Ascending aorta (tissue), 2 donors: Measurements from ENCODE around the gene FBXO33. TPM values are rescaled to one million over a fixed set of nuclear protein-coding genes. Genes with fewer than 3 reads are reported as not detected.

Source experiments
- DNase-seq, 2 donors: peaks; one replicate each; pipeline ENCODE4 v3.0.0-alpha.2; 2019; ENCODE audit warnings: low spot score in 2 of 2
- H3K27ac ChIP-seq, 2 donors: fragments of 200-600 bp; sonication (generic); one replicate each; pipeline ENCODE4 v1.5.1; 2016 to 2017; ENCODE audit warnings: mild to moderate bottlenecking in 1 of 2
- H3K27me3 ChIP-seq: fragments of 200-600 bp; sonication (generic); one replicate; pipeline ENCODE4 v1.5.1; 2017
- H3K36me3 ChIP-seq, 2 donors: fragments of 200-600 bp; sonication (generic); one replicate each; pipeline ENCODE4 v1.5.1; 2016
- H3K4me1 ChIP-seq, 2 donors: fragments of 200-600 bp; sonication (generic); one replicate each; pipeline ENCODE4 v1.5.1; 2016 to 2017; ENCODE audit warnings: mild to moderate bottlenecking in 1 of 2
- H3K4me3 ChIP-seq, 2 donors: fragments of 200-600 bp; sonication (generic); one replicate each; pipeline ENCODE4 v1.5.1; 2016 to 2017; ENCODE audit warnings: mild to moderate bottlenecking in 1 of 2
- H3K9me3 ChIP-seq, 2 donors: fragments of 200-600 bp; sonication (generic); one replicate each; pipeline ENCODE4 v1.5.1; 2016
- intact Hi-C: fragments of 100-400 bp; cut with DNase I; formaldehyde crosslinking; loops from one replicate; pipeline ENCODE4 v1.15.1; 2023
- total RNA-seq: library from RNA; depleted of rRNA; stranded (reverse); fragments of >200 nt; gene quantifications from one replicate; pipeline ENCODE4 v1.1.0, GENCODE V29; 2016
- TF ChIP-seq, protein P1 (sequence below), 3 experiments: fragments of 200-600 bp in 2 of 3; fragments of 450-650 bp in 1 of 3; sonication (generic) in 2 of 3; IDR thresholded peaks; one replicate each; pipeline ENCODE4 v1.5.1; 2016 to 2019; ENCODE audit warnings: antibody characterized with exemption in 3 of 3, mild to moderate bottlenecking in 1 of 3, moderate library complexity in 1 of 3

The FBXO33 gene
- total RNA-seq, 1 donor from 2014 or later: 14.5 TPM

DNA sequence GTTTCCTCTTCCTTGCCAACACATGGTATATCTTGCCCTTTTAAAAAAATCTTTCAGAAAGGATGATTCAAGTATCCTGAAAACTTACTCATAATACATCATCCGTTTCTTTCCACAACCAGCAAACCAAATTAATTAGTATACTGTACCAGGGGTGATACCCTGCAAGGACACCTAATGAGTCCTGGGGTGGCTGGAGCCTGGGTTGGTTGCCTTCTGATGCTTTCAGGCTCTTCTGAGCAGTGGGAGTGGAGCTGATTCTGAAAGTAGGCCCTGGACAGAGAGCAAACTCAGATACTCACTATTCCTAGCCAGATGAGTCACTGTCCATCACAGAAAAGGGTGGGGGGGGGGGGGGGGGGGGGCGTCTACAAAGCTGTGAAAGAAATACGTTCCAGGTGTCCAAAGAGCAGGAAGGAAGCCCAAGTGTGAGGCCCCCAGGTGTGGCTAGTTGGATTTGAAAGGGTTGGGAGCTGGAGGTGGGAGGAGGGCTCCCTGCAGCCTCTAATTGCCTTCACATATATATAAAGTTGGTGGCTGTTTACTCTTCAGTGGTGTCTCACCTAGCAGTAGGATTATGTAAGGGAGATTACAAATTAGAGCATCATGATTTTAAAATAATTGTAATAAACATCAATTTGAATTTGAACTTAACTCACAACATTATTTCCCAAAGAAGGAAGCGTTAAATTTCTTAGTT is 36.5 kb downstream of the FBXO33 start:
- no peaks in the 10 kb centered on the region for H3K9me3 ChIP-seq
- peaks cover 19 to 35% of the 10 kb centered on the region in 2 donors for H3K36me3 ChIP-seq
- TF ChIP-seq, protein P1, sequence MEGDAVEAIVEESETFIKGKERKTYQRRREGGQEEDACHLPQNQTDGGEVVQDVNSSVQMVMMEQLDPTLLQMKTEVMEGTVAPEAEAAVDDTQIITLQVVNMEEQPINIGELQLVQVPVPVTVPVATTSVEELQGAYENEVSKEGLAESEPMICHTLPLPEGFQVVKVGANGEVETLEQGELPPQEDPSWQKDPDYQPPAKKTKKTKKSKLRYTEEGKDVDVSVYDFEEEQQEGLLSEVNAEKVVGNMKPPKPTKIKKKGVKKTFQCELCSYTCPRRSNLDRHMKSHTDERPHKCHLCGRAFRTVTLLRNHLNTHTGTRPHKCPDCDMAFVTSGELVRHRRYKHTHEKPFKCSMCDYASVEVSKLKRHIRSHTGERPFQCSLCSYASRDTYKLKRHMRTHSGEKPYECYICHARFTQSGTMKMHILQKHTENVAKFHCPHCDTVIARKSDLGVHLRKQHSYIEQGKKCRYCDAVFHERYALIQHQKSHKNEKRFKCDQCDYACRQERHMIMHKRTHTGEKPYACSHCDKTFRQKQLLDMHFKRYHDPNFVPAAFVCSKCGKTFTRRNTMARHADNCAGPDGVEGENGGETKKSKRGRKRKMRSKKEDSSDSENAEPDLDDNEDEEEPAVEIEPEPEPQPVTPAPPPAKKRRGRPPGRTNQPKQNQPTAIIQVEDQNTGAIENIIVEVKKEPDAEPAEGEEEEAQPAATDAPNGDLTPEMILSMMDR (IDR thresholded peaks at IDR 0.05): no peak
- intact Hi-C loops: no loop called here
- no peaks in the 10 kb centered on the region for H3K4me1 ChIP-seq
- H3K27ac ChIP-seq: no peak overlapping the region
- no peaks in the 10 kb centered on the region for H3K27me3 ChIP-seq
- no peak for DNase-seq
- H3K4me3 ChIP-seq: no peak overlapping the region

DNA sequence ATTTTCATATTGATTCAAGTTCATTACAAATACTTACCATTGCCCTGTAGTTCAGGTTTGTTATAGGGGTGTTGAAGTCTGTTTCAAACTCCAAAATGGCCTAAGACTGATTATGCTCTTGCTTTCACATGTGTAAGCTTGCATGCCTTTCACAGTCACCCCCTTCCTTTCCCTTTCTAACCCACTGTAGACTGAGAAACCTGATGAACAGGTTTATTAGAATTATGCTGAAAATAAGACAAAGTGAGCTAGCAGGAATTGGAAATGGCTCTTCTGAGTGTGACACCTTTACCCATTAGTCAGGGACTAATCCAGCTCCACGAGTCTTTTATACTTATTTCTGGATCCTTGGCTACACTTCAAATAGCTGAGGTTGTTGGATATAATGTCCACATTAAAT is 38.9 kb downstream of the FBXO33 start:
- Histone ChIP-seq H3K27me3 (no peaks in the 10 kb centered on the region), H3K36me3 (peaks cover 9 to 18% of the 10 kb centered on the region in 2 donors), H3K4me1 (no peaks in the 10 kb centered on the region), H3K4me3 (no peak overlapping the region), H3K27ac (no peak overlapping the region), H3K9me3 (no peaks in the 10 kb centered on the region)
- no peak for DNase-seq
- intact Hi-C loops: no loop called here
- TF ChIP-seq, protein P1 (IDR thresholded peaks at IDR 0.05): no peak

DNA sequence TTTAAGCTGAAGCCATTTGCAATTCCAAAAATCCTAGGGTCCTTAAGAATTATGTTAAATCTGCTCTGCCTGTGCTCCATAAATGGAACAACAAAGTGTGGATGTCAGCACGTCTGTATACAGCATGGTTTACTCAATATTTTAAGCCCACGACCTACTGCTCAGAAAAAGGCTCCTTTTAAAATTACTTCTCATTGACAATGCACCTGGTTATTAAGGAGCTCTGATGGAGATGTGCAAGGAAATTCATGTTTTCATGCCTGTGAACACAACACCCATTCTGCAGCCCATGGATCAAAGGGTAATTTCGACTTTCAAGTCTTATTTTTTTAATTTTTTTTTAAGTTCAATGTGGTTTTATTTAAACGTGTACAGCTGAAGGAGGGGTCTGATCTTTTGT is 48.1 kb downstream of the FBXO33 start:
- TF ChIP-seq, protein P1 (IDR thresholded peaks at IDR 0.05): no peak
- Histone ChIP-seq H3K4me3 (no peak overlapping the region), H3K9me3 (no peaks in the 10 kb centered on the region), H3K27me3 (no peaks in the 10 kb centered on the region), H3K27ac (no peak overlapping the region), H3K4me1 (no peaks in the 10 kb centered on the region), H3K36me3 (peaks cover 0 to 3% of the 10 kb centered on the region in 2 donors)
- DNase-seq: no peak
- intact Hi-C loops: no loop called here

DNA sequence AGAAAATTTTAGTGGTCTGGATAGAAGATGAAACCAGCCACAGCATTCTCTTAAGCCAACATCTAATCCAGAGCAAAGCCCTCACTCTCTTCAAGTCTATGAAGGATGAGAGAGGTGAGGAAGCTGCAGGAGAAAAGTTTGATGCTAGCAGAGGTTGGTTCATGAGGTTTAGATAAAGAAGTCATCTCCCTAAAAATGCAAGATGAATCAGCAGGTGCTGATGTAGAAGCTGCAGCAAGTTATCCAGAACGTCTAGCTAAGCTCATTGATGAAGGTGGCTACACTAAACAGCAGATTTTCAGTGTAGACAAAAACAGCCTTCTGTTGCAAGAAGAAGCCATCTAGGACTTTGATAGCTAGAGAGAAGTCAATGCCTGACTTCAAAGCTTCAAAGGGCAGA is 48.5 kb downstream of the FBXO33 start:
- Histone ChIP-seq H3K27me3 (no peaks in the 10 kb centered on the region), H3K36me3 (peaks cover 0 to 2% of the 10 kb centered on the region in 2 donors), H3K4me3 (no peak overlapping the region), H3K9me3 (no peaks in the 10 kb centered on the region), H3K27ac (no peak overlapping the region), H3K4me1 (no peaks in the 10 kb centered on the region)
- intact Hi-C loops: no loop called here
- DNase-seq: no peak
- TF ChIP-seq, protein P1 (IDR thresholded peaks at IDR 0.05): no peak

DNA sequence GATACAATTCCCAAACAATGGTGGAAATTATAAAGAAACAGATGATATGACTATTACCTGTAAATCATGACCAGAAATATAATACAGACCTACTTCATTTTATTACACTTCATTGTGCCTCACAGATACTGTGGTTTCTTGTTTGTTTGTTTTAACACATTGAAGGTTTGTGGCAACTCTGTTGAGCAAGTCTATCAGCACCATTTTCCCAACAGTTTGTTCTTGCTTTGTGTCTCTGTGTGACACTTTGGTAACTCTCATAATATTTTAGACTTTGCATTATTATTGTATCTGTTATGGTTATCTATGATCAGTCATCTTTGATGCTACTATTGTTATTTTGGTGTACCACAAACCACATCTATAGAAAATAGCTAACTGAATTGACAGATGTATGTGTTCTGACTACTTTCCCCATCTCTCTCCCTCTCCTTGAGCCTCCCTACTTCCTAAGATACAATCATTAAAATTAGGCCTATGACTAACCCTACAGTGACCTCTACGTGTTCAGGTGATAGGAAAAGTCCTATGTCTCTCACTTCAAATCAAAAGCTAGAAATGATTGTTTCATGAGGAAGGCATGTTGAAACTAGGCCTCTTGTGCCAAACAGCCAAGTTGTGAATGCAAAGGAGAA is 49.1 kb downstream of the FBXO33 start:
- intact Hi-C loops: no loop called here
- TF ChIP-seq, protein P1 (IDR thresholded peaks at IDR 0.05): no peak
- no peak for DNase-seq
- Histone ChIP-seq H3K4me1 (no peaks in the 10 kb centered on the region), H3K9me3 (no peaks in the 10 kb centered on the region), H3K4me3 (no peak overlapping the region), H3K36me3 (no peaks in the 10 kb centered on the region), H3K27ac (no peak overlapping the region), H3K27me3 (no peaks in the 10 kb centered on the region)
